ENCODE results near the gene SMIM35. TPM values are rescaled to one million over a fixed set of nuclear protein-coding genes. Genes with fewer than 3 reads are reported as not detected.

SMIM35 gene
- total RNA-seq, 4 donors from 2014 or later: not detected

DNA sequence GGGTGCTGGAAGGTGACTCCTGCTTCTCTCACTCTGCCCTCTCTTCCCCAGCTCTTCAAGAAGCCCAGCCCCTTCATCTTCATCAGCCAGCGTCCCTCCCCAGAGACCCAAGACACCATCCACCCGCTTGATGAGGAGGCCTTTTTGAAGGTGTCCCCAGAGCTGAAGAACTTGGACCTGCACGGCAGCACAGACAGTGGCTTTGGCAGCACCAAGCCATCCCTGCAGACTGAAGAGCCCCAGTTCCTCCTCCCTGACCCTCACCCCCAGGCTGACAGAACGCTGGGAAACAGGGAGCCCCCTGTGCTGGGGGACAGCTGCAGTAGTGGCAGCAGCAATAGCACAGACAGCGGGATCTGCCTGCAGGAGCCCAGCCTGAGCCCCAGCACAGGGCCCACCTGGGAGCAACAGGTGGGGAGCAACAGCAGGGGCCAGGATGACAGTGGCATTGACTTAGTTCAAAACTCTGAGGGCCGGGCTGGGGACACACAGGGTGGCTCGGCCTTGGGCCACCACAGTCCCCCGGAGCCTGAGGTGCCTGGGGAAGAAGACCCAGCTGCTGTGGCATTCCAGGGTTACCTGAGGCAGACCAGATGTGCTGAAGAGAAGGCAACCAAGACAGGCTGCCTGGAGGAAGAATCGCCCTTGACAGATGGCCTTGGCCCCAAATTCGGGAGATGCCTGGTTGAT, 88.0 kb downstream of the SMIM35 start:
- Histone ChIP-seq H3K9me3 (no peaks in the 10 kb centered on the region), H3K27ac (no peak overlapping the region), H3K4me3 (no peak overlapping the region), H3K27me3 (no peaks in the 10 kb centered on the region), H3K4me1 (no peaks in the 10 kb centered on the region), H3K36me3 (no peaks in the 10 kb centered on the region)
- DNase-seq: no peak
- in situ Hi-C loops (cut with MboI; ENCODE audit: low sequenced_read_pairs in 4 of 4): no loop called here
- intact Hi-C loops (cut with DNase I; ENCODE audit: low total_unique reads): no loop called here
- ATAC-seq: no peak
- TF ChIP-seq, protein P1, sequence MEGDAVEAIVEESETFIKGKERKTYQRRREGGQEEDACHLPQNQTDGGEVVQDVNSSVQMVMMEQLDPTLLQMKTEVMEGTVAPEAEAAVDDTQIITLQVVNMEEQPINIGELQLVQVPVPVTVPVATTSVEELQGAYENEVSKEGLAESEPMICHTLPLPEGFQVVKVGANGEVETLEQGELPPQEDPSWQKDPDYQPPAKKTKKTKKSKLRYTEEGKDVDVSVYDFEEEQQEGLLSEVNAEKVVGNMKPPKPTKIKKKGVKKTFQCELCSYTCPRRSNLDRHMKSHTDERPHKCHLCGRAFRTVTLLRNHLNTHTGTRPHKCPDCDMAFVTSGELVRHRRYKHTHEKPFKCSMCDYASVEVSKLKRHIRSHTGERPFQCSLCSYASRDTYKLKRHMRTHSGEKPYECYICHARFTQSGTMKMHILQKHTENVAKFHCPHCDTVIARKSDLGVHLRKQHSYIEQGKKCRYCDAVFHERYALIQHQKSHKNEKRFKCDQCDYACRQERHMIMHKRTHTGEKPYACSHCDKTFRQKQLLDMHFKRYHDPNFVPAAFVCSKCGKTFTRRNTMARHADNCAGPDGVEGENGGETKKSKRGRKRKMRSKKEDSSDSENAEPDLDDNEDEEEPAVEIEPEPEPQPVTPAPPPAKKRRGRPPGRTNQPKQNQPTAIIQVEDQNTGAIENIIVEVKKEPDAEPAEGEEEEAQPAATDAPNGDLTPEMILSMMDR (IDR thresholded peaks at IDR 0.05 in 4 of 5, conservative IDR thresholded peaks at IDR 0.05 in 1 of 5): no peak
- no peak for TF ChIP-seq POLR2A (IDR thresholded peaks at IDR 0.05)

DNA sequence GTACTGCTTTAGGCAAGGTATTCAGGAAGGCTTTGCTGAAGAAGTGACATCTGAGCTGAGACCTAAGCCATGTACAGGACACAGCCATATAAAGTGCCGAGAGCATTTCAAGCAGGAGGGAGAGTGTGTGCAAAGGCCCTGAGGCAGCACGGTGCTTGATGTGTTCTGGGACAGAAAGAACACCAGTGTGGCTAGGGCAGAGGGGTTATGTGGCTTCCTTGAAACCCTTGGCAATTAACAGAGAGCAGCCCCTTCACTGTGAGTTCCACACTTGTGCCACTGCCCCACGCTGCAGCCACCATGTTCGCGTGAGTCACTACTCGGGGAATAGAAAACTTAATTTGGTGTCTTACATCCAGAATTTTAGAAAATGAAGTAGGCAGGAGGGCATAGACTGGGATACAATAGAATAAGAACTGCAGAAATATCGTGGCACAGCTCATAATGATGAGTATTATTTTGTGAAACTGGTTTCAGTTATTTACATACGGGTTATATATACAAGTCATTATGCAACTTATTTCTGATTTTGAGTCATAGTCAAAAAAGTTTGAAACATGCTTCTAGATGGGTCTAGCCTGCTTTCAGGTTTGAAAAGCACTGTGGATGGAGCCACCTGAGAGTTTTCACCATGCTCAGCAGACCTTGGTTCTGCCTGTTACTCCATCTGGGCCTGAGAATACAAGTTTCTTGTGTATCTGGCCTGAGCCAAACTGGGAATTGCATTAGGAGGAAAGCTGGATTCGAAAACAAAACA, 88.8 kb downstream of the SMIM35 start:
- H3K27me3 ChIP-seq: no peaks in the 10 kb centered on the region
- H3K4me1 ChIP-seq: no peaks in the 10 kb centered on the region
- in situ Hi-C loops (cut with MboI; ENCODE audit: low sequenced_read_pairs in 4 of 4) (no loop called here), intact Hi-C loops (cut with DNase I; ENCODE audit: low total_unique reads) (no loop called here)
- H3K36me3 ChIP-seq: no peaks in the 10 kb centered on the region
- TF ChIP-seq, protein P1 (IDR thresholded peaks at IDR 0.05 in 4 of 5, conservative IDR thresholded peaks at IDR 0.05 in 1 of 5): no peak
- TF ChIP-seq POLR2A (IDR thresholded peaks at IDR 0.05): no peak
- ATAC-seq: no peak
- H3K4me3 ChIP-seq: no peak overlapping the region
- DNase-seq: no peak
- H3K27ac ChIP-seq: no peak overlapping the region
- H3K9me3 ChIP-seq: no peaks in the 10 kb centered on the region

DNA sequence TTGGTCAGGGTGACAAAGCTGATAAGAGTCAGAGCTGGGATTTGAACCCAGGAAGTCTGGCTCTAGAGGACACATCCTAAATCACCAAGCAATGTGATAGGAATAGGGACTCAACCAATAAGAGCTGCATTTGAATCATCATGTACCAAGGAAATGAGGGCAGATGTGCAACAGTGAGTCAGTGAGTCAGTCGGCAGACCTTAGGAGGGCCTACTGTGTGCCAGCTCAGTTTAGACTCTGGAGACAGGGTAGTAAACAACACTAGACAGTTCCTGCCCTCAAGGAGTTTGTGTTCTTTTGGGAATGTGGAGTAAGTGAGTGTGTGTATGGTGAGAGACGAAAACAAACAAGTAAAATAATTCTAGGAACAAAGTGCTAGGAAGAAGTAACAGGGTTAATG, 89.4 kb downstream of the SMIM35 start:
- H3K27ac ChIP-seq: no peak overlapping the region
- ATAC-seq (no peak), DNase-seq (no peak)
- no peak overlapping the region for H3K4me3 ChIP-seq
- no peaks in the 10 kb centered on the region for H3K4me1 ChIP-seq
- in situ Hi-C loops (cut with MboI; ENCODE audit: low sequenced_read_pairs in 4 of 4): no loop called here
- no peaks in the 10 kb centered on the region for H3K9me3 ChIP-seq
- TF ChIP-seq, protein P1 (IDR thresholded peaks at IDR 0.05 in 4 of 5, conservative IDR thresholded peaks at IDR 0.05 in 1 of 5): no peak
- no peak for TF ChIP-seq POLR2A (IDR thresholded peaks at IDR 0.05)
- intact Hi-C loops (cut with DNase I; ENCODE audit: low total_unique reads): no loop called here
- H3K36me3 ChIP-seq: no peaks in the 10 kb centered on the region
- H3K27me3 ChIP-seq: no peaks in the 10 kb centered on the region

DNA sequence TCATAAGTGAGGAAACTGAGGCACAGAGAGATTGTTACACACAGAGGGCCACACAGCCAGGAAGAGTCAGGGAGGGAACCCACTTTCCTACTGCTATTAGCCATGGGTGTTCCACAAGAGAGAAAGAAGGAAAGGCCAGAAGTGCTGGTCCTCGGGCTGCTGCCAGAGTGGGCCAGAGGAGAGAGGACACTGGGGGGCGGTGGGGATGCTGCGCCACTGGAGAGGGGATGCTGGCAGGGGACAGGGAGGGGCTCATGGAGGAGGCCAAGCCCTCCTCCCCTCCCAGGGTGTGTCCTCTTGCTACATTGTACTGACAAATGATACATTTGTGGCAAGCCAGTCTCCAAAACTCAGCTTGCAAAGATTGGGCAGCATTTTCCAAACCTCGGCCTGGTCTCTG, 90.7 kb downstream of the SMIM35 start:
- Histone ChIP-seq H3K27ac (no peak overlapping the region), H3K4me1 (no peaks in the 10 kb centered on the region), H3K36me3 (no peaks in the 10 kb centered on the region), H3K9me3 (no peaks in the 10 kb centered on the region), H3K4me3 (no peak overlapping the region), H3K27me3 (no peaks in the 10 kb centered on the region)
- no peak for DNase-seq
- no peak for ATAC-seq
- intact Hi-C loops (cut with DNase I; ENCODE audit: low total_unique reads) (no loop called here), in situ Hi-C loops (cut with MboI; ENCODE audit: low sequenced_read_pairs in 4 of 4) (no loop called here)
- TF ChIP-seq, protein P1 (IDR thresholded peaks at IDR 0.05 in 4 of 5, conservative IDR thresholded peaks at IDR 0.05 in 1 of 5): no peak
- TF ChIP-seq POLR2A (IDR thresholded peaks at IDR 0.05): no peak

Measured in gastrocnemius medialis (tissue), 4 donors.